ENCODE data around the gene EXO1. TPM values are rescaled to one million over a fixed set of nuclear protein-coding genes. Genes with fewer than 3 reads are reported as not detected.

EXO1 gene
- total RNA-seq, 1 donor from 2014 or later, result 0.35 TPM

GRCh38 chr1:241869022-241869421 lies 21.0 kb downstream of the EXO1 start:
- intact Hi-C loops (cut with micrococcal nuclease), result no loop called here
- ATAC-seq, result no peak
- no peak for DNase-seq

GRCh38 chr1:241870336-241870735 lies 22.3 kb downstream of the EXO1 start:
- no peak for ATAC-seq
- intact Hi-C loops (cut with micrococcal nuclease), result no loop called here

GRCh38 chr1:241870746-241871430 lies 22.9 kb downstream of the EXO1 start:
- ATAC-seq, result no peak
- no peak for DNase-seq
- intact Hi-C loops (cut with micrococcal nuclease), result no loop called here

More at GRCh38 chr1:241870336-241870735, 22.3 kb downstream of the EXO1 start:
- no peak for DNase-seq

- intact Hi-C loops (cut with micrococcal nuclease), result no loop called here
- DNase-seq, result no peak
- no peak for ATAC-seq
Measured at GRCh38 chr1:241881440-241881839, 33.4 kb downstream of the EXO1 start.

GRCh38 chr1:241883159-241883558 lies 35.2 kb downstream of the EXO1 start:
- ATAC-seq, result no peak
- intact Hi-C loops (cut with micrococcal nuclease), result no loop called here

GRCh38 chr1:241888232-241888631 lies 40.2 kb downstream of the EXO1 start:
- intact Hi-C loops (cut with micrococcal nuclease), result no loop called here
- ATAC-seq (no peak), DNase-seq (no peak)

More at GRCh38 chr1:241883159-241883558, 35.2 kb downstream of the EXO1 start:
- DNase-seq, result no peak

- intact Hi-C loops (cut with micrococcal nuclease), result no loop called here
- no peak for ATAC-seq
- DNase-seq, result no peak
Measured at GRCh38 chr1:241891296-241891695, 43.3 kb downstream of the EXO1 start.

- no peak for DNase-seq
- intact Hi-C loops (cut with micrococcal nuclease), result no loop called here
- no peak for ATAC-seq
Measured at GRCh38 chr1:241894016-241894415, 46.0 kb downstream of the EXO1 start.

GRCh38 chr1:241895013-241895412 lies 47.0 kb downstream of the EXO1 start:
- intact Hi-C loops (cut with micrococcal nuclease), result no loop called here
- no peak for ATAC-seq

GRCh38 chr1:241896670-241896962 lies 48.6 kb downstream of the EXO1 start:
- ATAC-seq (no peak), DNase-seq (no peak)
- intact Hi-C loops (cut with micrococcal nuclease), result no loop called here

More at GRCh38 chr1:241895013-241895412, 47.0 kb downstream of the EXO1 start:
- no peak for DNase-seq

- DNase-seq (no peak), ATAC-seq (no peak)
- intact Hi-C loops (cut with micrococcal nuclease), result no loop called here
Measured at GRCh38 chr1:241899210-241899609, 51.2 kb downstream of the EXO1 start.

- DNase-seq (no peak), ATAC-seq (no peak)
- intact Hi-C loops (cut with micrococcal nuclease), result no loop called here
Measured at GRCh38 chr1:241900381-241900780, 52.4 kb downstream of the EXO1 start.

GRCh38 chr1:241902391-241903065 lies 54.5 kb downstream of the EXO1 start:
- DNase-seq, result no peak
- intact Hi-C loops (cut with micrococcal nuclease), result no loop called here
- ATAC-seq, result no peak

GRCh38 chr1:241916196-241916595 lies 68.2 kb downstream of the EXO1 start:
- DNase-seq (no peak), ATAC-seq (no peak)
- intact Hi-C loops (cut with micrococcal nuclease), result no loop called here

GRCh38 chr1:241917487-241917886 lies 69.5 kb downstream of the EXO1 start:
- intact Hi-C loops (cut with micrococcal nuclease), result no loop called here

GRCh38 chr1:241918879-241919278 lies 70.9 kb downstream of the EXO1 start:
- intact Hi-C loops (cut with micrococcal nuclease), result no loop called here
- DNase-seq (no peak), ATAC-seq (peak; percentile 25)

More at GRCh38 chr1:241917487-241917886, 69.5 kb downstream of the EXO1 start:
- DNase-seq, result no peak
- ATAC-seq, result no peak

- DNase-seq, result no peak
- intact Hi-C loops (cut with micrococcal nuclease), result no loop called here
- ATAC-seq, result no peak
Measured at GRCh38 chr1:241924080-241924808, 76.2 kb downstream of the EXO1 start.

GRCh38 chr1:241926141-241926540 lies 78.1 kb downstream of the EXO1 start:
- DNase-seq, result no peak

GRCh38 chr1:241927321-241927720 lies 79.3 kb downstream of the EXO1 start:
- ATAC-seq, result no peak
- intact Hi-C loops (cut with micrococcal nuclease), result no loop called here

More at GRCh38 chr1:241926141-241926540, 78.1 kb downstream of the EXO1 start:
- no peak for ATAC-seq
- intact Hi-C loops (cut with micrococcal nuclease), result no loop called here

GRCh38 chr1:241932845-241933244 lies 84.8 kb downstream of the EXO1 start:
- no peak for DNase-seq
- ATAC-seq, result no peak
- intact Hi-C loops (cut with micrococcal nuclease), result no loop called here

More at GRCh38 chr1:241927321-241927720, 79.3 kb downstream of the EXO1 start:
- DNase-seq, result no peak

All from left ventricle myocardium superior (tissue), 1 donor.